GM10248 (cell line): ENCODE results near the gene BAIAP2L1.
"Not testable (repeated sequence)": the region's sequence is repeated elsewhere in the genome, so short reads cannot be mapped to it uniquely, and the experiment has no call there.

Source experiments
- CTCF ChIA-PET: fragments of 300-600 bp; sonication (Branson Sonifier 250); formaldehyde crosslinking; extraction: SDS; loops from one replicate; lab custom pipeline; 2021; ENCODE audit warnings: antibody characterized with exemption; lab: Yijun Ruan, JAX
- POLR2A ChIA-PET: fragments of 350-650 bp; sonication (Branson Sonifier 250); formaldehyde crosslinking; extraction: SDS; loops from one replicate; lab custom pipeline; 2020; ENCODE audit warnings: antibody characterized with exemption; lab: Yijun Ruan, JAX
- DNase-seq: peaks from one replicate; pipeline ENCODE4 v3.0.0; 2012; ENCODE audit errors: extremely low spot score
- TF ChIP-seq, protein P1 (sequence below): IDR thresholded peaks from 2 replicates; pipeline ENCODE4 v1.5.1; 2012; ENCODE audit warnings: mild to moderate bottlenecking, low read depth; ENCODE audit errors: extremely low read depth, missing control alignments, control extremely low read depth

Gene BAIAP2L1

DNA sequence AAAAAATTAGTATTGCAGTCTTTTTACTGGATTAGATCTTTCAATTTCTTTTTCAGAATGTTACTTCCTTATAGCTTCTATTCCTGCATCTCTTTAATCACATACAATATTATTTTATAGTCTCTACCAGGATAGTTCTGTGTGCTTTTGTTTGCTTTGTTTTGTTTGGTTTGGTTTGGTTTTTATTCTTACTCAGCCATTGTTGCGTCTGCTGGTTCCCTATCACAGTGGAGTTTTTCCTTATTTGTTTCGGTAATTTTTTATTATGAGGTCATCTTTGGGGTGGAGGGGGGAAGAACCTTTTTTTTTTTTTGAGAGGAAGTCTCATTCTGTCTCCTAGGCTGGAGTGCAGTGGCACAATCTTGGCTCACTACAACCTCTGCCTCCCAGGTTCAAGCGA is 9.0 kb upstream of the BAIAP2L1 start:
- ChIA-PET POLR2A (no interaction called here), CTCF (interaction anchor here (0.6 to 2.0 kb wide), 3 partner anchors 8 to 116 kb away, joined by 3 to 19 read pairs (median 8); partner anchors contain the start of gene BAIAP2L1)
- DNase-seq = no peak
- TF ChIP-seq, protein P1, sequence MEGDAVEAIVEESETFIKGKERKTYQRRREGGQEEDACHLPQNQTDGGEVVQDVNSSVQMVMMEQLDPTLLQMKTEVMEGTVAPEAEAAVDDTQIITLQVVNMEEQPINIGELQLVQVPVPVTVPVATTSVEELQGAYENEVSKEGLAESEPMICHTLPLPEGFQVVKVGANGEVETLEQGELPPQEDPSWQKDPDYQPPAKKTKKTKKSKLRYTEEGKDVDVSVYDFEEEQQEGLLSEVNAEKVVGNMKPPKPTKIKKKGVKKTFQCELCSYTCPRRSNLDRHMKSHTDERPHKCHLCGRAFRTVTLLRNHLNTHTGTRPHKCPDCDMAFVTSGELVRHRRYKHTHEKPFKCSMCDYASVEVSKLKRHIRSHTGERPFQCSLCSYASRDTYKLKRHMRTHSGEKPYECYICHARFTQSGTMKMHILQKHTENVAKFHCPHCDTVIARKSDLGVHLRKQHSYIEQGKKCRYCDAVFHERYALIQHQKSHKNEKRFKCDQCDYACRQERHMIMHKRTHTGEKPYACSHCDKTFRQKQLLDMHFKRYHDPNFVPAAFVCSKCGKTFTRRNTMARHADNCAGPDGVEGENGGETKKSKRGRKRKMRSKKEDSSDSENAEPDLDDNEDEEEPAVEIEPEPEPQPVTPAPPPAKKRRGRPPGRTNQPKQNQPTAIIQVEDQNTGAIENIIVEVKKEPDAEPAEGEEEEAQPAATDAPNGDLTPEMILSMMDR = no peak

DNA sequence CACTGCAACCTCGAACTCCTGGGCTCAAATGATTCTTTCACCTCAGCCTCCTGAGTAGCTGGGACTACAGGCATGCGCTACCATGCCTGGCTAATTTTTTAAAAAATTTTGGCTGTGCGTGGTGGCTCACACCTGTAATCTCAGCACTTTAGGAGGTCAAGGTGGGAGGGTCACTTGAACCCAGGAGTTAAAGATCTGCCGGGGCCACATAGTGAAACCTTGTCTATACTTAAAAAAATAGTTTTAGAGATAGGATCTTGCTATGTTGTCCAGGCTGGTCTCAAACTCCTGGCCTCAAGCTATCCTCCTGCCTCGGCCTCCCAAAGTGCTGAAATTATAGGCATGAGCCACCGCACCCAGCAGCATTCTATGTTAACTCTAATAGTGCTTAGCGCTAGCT is 7.3 kb upstream of the BAIAP2L1 start:
- POLR2A ChIA-PET, DNase-seq: not testable (repeated sequence)
- CTCF ChIA-PET = interaction anchor here (1.0 to 1.5 kb wide), 4 partner anchors 12 to 114 kb away, joined by 3 to 5 read pairs (median 4); no protein-coding TSS in a partner anchor

DNA sequence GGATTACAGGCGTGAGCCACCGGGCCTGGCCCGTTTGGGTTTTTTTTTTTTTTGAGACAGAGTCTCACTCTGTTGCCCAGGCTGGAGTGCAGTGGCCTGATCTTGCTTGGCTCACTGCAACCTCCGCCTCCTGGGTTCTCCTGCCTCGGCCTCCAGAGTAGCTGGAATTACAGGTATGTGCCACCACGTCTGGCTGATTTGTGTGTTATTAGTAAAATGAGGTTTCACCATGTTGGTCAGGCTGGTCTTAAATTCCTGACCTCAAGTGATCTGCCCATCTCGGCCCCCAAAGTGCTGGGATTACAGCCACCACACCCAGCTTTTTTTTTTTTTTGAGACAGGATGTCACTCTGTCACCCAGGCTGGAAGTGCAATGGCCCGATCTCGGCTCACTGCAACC is 5.9 kb upstream of the BAIAP2L1 start:
- POLR2A ChIA-PET = no interaction called here
- TF ChIP-seq, protein P1 = no peak
- DNase-seq = no peak
- CTCF ChIA-PET = interaction anchor here (1.4 to 3.0 kb wide), 3 partner anchors 12 to 112 kb away, joined by 5 to 8 read pairs (median 5); no protein-coding TSS in a partner anchor

DNA sequence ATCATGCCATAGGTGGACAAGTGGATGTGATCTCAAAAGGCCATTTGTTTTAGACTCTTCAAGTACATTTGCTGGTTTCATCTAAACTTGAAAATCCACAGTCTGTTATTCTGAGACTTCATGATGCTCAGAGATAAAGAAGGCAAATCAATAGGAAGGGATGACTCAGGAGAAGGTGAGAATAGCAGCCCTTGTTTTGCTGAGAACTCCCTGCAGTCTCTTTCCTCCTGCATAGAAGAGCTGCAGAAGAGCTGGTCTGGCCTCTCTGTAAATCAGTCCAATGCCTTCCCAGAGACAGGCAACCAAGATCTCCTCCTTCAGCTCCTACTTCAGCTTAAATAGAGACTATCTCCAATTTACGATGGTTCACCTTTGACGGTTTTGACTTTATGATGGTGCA is 4.0 kb upstream of the BAIAP2L1 start:
- ChIA-PET CTCF (interaction anchor here (0.6 to 3.0 kb wide), 4 partner anchors 14 to 111 kb away, joined by 3 to 8 read pairs (median 4); no protein-coding TSS in a partner anchor), POLR2A (no interaction called here)
- TF ChIP-seq, protein P1 = no peak
- no peak for DNase-seq

DNA sequence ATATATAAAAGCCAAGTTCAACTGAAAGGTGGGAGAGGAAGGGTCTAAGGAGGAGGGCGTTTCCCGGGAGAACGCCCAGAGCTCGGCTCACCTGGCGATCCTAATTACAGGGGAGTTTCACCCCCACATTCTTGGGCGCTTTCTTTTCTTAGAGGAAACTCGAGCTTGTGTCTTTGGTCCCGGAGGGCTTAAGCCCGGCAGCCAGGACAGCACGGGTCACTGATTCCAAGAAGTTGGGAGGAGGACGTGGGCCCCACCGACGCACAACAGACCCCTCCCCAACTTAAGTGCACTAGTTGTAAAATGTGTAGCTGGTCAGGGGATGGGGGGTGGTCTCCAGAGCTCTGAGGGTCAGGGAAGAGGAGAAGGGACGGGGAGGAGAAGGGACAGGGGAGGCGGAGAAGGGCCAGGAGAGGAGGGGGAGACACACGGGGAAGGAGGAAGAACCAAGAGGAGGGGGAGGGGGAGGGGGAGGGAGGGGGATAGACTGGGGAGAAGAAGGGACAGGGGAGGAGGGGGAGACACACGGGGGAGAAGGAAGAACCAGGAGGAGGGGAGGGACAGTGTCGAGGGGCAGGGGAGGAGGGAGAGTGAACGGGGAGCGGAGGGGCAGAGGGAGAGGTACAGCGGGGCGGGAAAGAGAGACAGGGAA is 874 bp downstream of the BAIAP2L1 start:
- ChIA-PET POLR2A (interaction anchor here (0.5 kb wide), 1 partner anchor 40 kb away, joined by 4 read pairs; no protein-coding TSS in a partner anchor), CTCF (interaction anchor here (1.4 to 3.4 kb wide), 4 partner anchors 13 to 378 kb away, joined by 5 to 54 read pairs (median 10); no protein-coding TSS in a partner anchor)
- DNase-seq = no peak
- TF ChIP-seq, protein P1 = no peak

DNA sequence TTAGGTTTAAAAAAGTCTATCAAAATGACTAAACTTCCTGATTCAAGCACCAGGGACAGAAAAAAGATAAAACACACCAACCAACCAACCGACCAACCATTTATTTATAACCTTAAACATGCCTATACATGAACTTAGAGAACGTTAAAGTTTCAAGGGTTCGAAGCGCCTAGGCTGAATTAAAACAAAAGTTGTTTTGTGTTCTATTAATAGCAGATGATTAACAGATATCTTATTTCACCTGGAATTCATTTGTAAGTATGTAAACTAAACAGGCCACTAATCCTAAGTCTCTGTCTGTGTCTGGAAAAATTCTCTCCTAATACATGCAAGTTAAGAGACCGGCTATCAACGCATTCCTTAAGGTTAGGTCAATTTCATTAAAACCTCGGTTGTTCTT is 1.4 kb downstream of the BAIAP2L1 start:
- POLR2A ChIA-PET = no interaction called here
- no peak for DNase-seq
- TF ChIP-seq, protein P1 = no peak
- CTCF ChIA-PET = no interaction called here

DNA sequence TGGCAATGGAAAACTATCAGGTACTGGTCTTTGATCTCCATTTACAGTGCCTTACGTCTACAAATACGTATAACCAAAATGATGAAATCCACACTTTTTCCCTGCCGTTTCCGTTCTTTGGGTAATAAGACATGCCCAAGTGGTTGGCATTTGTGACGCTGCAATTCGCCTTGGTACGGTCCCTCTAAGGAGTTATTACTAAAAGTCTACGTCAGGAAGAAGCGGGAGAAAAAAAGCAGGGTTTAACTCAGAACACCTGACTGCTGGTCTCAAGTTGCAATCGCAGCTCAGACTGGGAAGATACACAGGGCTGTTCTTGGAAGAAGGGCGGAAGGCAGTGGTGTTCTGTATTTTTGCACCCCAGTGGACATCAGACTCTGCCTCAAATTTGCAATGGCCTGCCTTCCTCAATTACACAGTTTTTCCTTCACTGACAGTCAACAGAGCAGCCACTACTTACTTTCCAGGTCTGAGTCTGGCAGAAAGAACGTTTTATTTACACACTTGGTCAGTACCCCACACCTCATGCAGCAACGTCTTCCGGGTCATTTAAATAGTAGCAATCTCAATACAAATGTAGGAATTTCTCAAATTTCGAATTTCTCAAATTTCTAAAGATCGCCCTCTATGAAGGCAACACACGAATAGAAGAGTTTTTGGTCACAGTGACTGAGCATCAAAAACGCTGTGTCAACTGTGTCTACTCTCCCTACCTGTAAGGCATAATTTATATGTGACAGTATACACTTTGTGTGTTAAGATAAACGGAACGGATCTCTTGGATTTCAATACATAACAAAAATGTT is 2.1 kb downstream of the BAIAP2L1 start:
- ChIA-PET POLR2A (no interaction called here), CTCF (interaction anchor here (0.6 kb wide), 1 partner anchor 57 kb away, joined by 3 read pairs; no protein-coding TSS in a partner anchor)
- no peak for DNase-seq
- TF ChIP-seq, protein P1 = no peak
